Glomerular endothelial cell (primary cell): ENCODE results near the gene NR2C2AP. TPM values are rescaled to one million over a fixed set of nuclear protein-coding genes. Genes with fewer than 3 reads are reported as not detected.

Experiments used
- DNase-seq: peaks from one replicate; pipeline ENCODE4 v3.0.0-alpha.2; 2011; ENCODE audit warnings: low read depth, low spot score; ENCODE audit errors: extremely low read depth
- total RNA-seq: library from RNA; depleted of rRNA; stranded (reverse); fragments of >200 nt; gene quantifications from 2 replicates; pipeline ENCODE4 v1.2.3, GENCODE V29; 2015

The NR2C2AP gene
- total RNA-seq, 1 donor from 2014 or later: 8.5 TPM

DNA sequence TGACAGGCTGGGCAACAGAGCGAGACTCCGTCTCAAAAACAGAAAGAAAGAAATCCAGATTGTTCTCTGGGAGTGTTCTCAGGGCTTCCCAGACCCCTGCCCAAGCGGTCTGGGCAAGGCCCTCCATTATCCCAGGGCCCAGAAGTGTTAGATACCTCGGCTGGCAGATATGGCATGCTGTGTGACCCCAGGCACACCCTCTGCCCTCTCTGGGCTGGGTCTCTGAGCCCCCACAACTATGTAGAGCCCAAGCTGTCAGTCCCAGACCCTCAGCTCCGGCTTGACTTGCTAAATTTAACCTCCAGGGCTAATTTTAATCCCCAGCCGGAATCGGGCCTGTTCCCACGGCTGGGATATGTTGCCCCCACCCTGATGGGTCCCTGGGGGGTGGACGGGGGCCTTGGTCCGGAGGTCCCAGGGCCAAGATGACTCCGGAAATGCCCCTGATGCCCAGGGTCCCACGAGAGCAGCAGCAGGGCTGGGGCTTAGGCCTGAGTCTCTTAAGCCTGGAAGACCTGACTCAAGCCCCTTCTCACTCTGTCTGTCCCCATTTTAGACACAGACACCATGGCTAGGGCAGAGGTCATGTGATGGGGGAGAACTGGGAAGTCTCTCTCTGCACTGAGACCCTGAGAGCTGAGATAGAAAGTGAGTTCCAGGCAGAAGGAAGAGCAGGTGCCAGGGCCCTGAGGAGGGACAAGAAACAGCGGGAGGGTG lies 50.4 kb downstream of the NR2C2AP start:
- DNase-seq: no peak

DNA sequence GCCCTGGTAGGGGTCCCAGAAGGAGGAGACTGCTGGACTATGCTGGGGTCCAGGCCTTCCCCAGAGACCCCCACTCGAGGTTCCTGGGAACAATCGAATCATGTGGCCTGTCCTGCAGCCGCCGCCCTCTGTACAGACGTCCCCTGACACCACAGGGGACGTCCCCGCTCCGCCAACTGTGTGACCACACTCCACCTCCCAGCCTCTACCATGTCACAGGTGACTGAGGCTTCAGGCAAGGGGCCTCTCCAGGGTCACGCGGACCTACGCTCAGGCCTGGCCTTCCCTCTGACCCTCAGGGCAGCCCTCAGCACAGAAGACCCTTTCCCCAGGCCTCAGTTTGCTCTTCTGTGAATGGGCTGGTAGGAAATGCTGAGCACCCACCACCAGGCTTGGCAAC lies 51.8 kb downstream of the NR2C2AP start:
- DNase-seq: no peak

Other genes starting within 250 kb of the NR2C2AP start
- gene SUGP2, start 169.9 kb downstream of the NR2C2AP start, total RNA-seq: 34.8 and 38.9 TPM in 2 replicates
- gene ARMC6, start 169.8 kb downstream of the NR2C2AP start, total RNA-seq: 40.0 and 41.1 TPM in 2 replicates
- gene SLC25A42, start 139.4 kb downstream of the NR2C2AP start, total RNA-seq: 6.1 and 6.8 TPM in 2 replicates
- 22.0 and 22.6 TPM in 2 replicates for gene TMEM161A, start 64.9 kb downstream of the NR2C2AP start, total RNA-seq
- gene MEF2B, start 33.2 kb downstream of the NR2C2AP start, total RNA-seq: not detected in 2 replicates
- 20.7 and 29.3 TPM in 2 replicates for gene BORCS8, start 11.3 kb downstream of the NR2C2AP start, total RNA-seq
- gene RFXANK, start 11.2 kb downstream of the NR2C2AP start, total RNA-seq: 89.3 and 109 TPM in 2 replicates
- gene NCAN, start 8.5 kb upstream of the NR2C2AP start, total RNA-seq: not detected in 2 replicates
- gene TM6SF2, start 69.9 kb upstream of the NR2C2AP start, total RNA-seq: not detected in 2 replicates
- 43.7 and 45.8 TPM in 2 replicates for gene SUGP1, start 117.1 kb upstream of the NR2C2AP start, total RNA-seq
- 34.3 and 46.0 TPM in 2 replicates for gene MAU2, start 117.4 kb upstream of the NR2C2AP start, total RNA-seq
- 97.8 and 102 TPM in 2 replicates for gene GATAD2A, start 202.3 kb upstream of the NR2C2AP start, total RNA-seq